Islet of Langerhans (tissue), 1 donor: Measurements from ENCODE around the gene DPP3.
"Not testable (repeated sequence)": the region's sequence is repeated elsewhere in the genome, so short reads cannot be mapped to it uniquely, and the experiment has no call there.

ENCODE experiments used
- FAIRE-seq: peaks from one replicate; lab custom pipeline; 2011; peaks lifted over from hg19 to GRCh38; lab: Jason Lieb, UNC

The DPP3 gene

GRCh38 chr11:66480117-66480938 lies at the start of gene DPP3:
Gene DPP3 (plus strand): TSS chr11:66480434. CDS start chr11:66482201, 1,767 bp downstream.
- FAIRE-seq: no peak

GRCh38 chr11:66431287-66431686 lies 48.9 kb upstream of the DPP3 start:
- FAIRE-seq: not testable (repeated sequence)

- not testable (repeated sequence) for FAIRE-seq
Observed at GRCh38 chr11:66431871-66432329, 48.3 kb upstream of the DPP3 start.

- FAIRE-seq: no peak
Observed at GRCh38 chr11:66432597-66432996, 47.6 kb upstream of the DPP3 start.

- no peak for FAIRE-seq
Observed at GRCh38 chr11:66437979-66438503, 42.2 kb upstream of the DPP3 start.

- FAIRE-seq: peak; percentile 95
Observed at GRCh38 chr11:66438504-66439466, 41.4 kb upstream of the DPP3 start, which contains the start of gene MRPL11. Gene MRPL11 (minus strand): TSS chr11:66438848. CDS start chr11:66438754, 94 bp downstream.

- FAIRE-seq: not testable (repeated sequence)
Observed at GRCh38 chr11:66440101-66440939, 39.9 kb upstream of the DPP3 start.

- FAIRE-seq: not testable (repeated sequence)
Observed at GRCh38 chr11:66440940-66441282, 39.3 kb upstream of the DPP3 start.

- FAIRE-seq: no peak
Observed at GRCh38 chr11:66443602-66444001, 36.6 kb upstream of the DPP3 start.

GRCh38 chr11:66447012-66447411 lies 33.2 kb upstream of the DPP3 start:
- FAIRE-seq: no peak

GRCh38 chr11:66448523-66448922 lies 31.7 kb upstream of the DPP3 start:
- FAIRE-seq: no peak

- no peak for FAIRE-seq
Observed at GRCh38 chr11:66450560-66450959, 29.7 kb upstream of the DPP3 start.

- no peak for FAIRE-seq
Observed at GRCh38 chr11:66451663-66452062, 28.6 kb upstream of the DPP3 start.

GRCh38 chr11:66454247-66454646 lies 26.0 kb upstream of the DPP3 start:
- no peak for FAIRE-seq

GRCh38 chr11:66454828-66455227 lies 25.4 kb upstream of the DPP3 start:
- no peak for FAIRE-seq

GRCh38 chr11:66457826-66458225 lies 22.4 kb upstream of the DPP3 start:
- no peak for FAIRE-seq

GRCh38 chr11:66459138-66459778 lies 21.0 kb upstream of the DPP3 start:
- FAIRE-seq: no peak

- no peak for FAIRE-seq
Observed at GRCh38 chr11:66462010-66462409, 18.2 kb upstream of the DPP3 start.

- FAIRE-seq: no peak
Observed at GRCh38 chr11:66462911-66463310, 17.3 kb upstream of the DPP3 start.

GRCh38 chr11:66464116-66464515 lies 16.1 kb upstream of the DPP3 start:
- FAIRE-seq: not testable (repeated sequence)

GRCh38 chr11:66464916-66465315 lies 15.3 kb upstream of the DPP3 start:
- no peak for FAIRE-seq
